Pancreas (tissue), 10 donors: ENCODE measurements around the gene MEF2D. TPM values are rescaled to one million over a fixed set of nuclear protein-coding genes. Genes with fewer than 3 reads are reported as not detected.

Experiments used
- ATAC-seq, 4 donors: fragments of 200-7000 bp; cut with Tn5 transposase; one replicate each; pipeline versions ENCODE4 v1.8.0 to v1.9.1; 2020; ENCODE audit warnings: mild to moderate bottlenecking in 4 of 4, moderate library complexity in 4 of 4
- DNase-seq, 6 donors: peaks; one replicate each; pipeline ENCODE4 v3.0.0-alpha.2; 2020
- FAIRE-seq: peaks from 2 replicates; lab custom pipeline; 2012; peaks lifted over from hg19 to GRCh38; lab: Jason Lieb, UNC
- H3K27ac ChIP-seq, 4 donors: fragments of 200-600 bp; sonication (generic); 1 replicate in 3 of 4; 2 replicates in 1 of 4; pipeline versions ENCODE4 v1.5.0 to v1.8.0; 2020
- H3K27me3 ChIP-seq, 4 donors: fragments of 200-600 bp; one replicate each; pipeline ENCODE4 v1.8.0; 2021
- H3K36me3 ChIP-seq, 3 donors: fragments of 200-600 bp; sonication (generic) in 1 of 3; one replicate each; pipeline versions ENCODE4 v1.5.0 to v1.8.0; 2020 to 2021
- H3K4me1 ChIP-seq, 3 donors: fragments of 200-600 bp; one replicate each; pipeline ENCODE4 v1.8.0; 2021
- H3K4me3 ChIP-seq, 4 donors: fragments of 200-600 bp; sonication (generic) in 2 of 4; one replicate each; pipeline versions ENCODE4 v1.5.0 to v1.8.0; 2020 to 2021
- H3K9me3 ChIP-seq, 4 donors: fragments of 200-600 bp; one replicate each; pipeline ENCODE4 v1.8.0; 2021
- CTCF ChIP-seq, 4 donors: fragments of 200-600 bp; sonication (generic) in 3 of 4; IDR thresholded peaks; one replicate each; pipeline versions ENCODE4 v1.5.0 to v1.8.0; 2021; ENCODE audit warnings: antibody characterized with exemption in 4 of 4
- WGBS, 2 donors: extraction: QIAGEN DNeasy Blood & Tissue Kit; methylation state at CpG; one replicate each; pipeline ENCODE4 v1.1.7; 2013; 5-methylcytosine and 5-hydroxymethylcytosine counted together
- intact Hi-C, 3 donors: fragments of 100-400 bp; cut with DNase I; formaldehyde crosslinking; loops; one replicate each; pipeline versions ENCODE4 v1.11.1 to v1.14.2; 2022
- polyA plus RNA-seq, 2 donors: library from polyadenylated mRNA; stranded (reverse); fragments of 200-250 nt; gene quantifications; one replicate each; pipeline ENCODE4 v1.2.3, GENCODE V29; 2013
- total RNA-seq, 6 donors: library from RNA; stranded (reverse); fragmentation: NEBNext Ultra II Directional in 4 of 6; extraction: Animal tissue kit (Norgen Biotek cat#: 25700) in 4 of 6; gene quantifications; one replicate each; pipeline versions ENCODE4 v1.2.1 to v1.2.4, GENCODE V29; 2021 to 2023
- donor health status: healthy with polysubstance abuse.
- donor health status: DM: no; HTN: no; CAD: no; lungs with moderate emphysema.
- donor health status: DM: no; HTN: no; CAD: no.
- donor health status: control.
- donor health status: control.
- donor health status: Bipolar disorder and iron deficiency.
- donor health status: DM: yes; HTN: yes; CAD: no.
- donor health status: DM: no; HTN: no; CAD: no.
- donor health status: DM: no; HTN: no; CAD: no.
- donor health status: DM: yes; HTN: yes; CAD: no.

The MEF2D gene
- total and polyA plus RNA-seq, 8 donors, result 15.7 to 31.8 (median 23.6) TPM

GRCh38 chr1:156463874-156464273 is 36.7 kb downstream of the MEF2D start:
- no peak overlapping the region for H3K27ac ChIP-seq
- no peak for TF ChIP-seq CTCF (IDR thresholded peaks at IDR 0.05)
- intact Hi-C loops, result loop anchor here in 2 of 3 donors (5.0 kb wide), 1 partner anchor 33 kb away; no protein-coding TSS in a partner anchor
- FAIRE-seq, result no peak
- H3K27me3 ChIP-seq, result no peaks in the 10 kb centered on the region
- ATAC-seq, result peak in 1 of 4 donors; percentile 12
- H3K4me1 ChIP-seq, result no peaks in the 10 kb centered on the region
- no peak overlapping the region for H3K4me3 ChIP-seq
- no peaks in the 10 kb centered on the region for H3K9me3 ChIP-seq
- no peak for DNase-seq
- WGBS, 2 donors, result 90 to 93% methylated on average over 4 of the region's 4 CpGs
- peaks cover 3 to 33% (median 12%) of the 10 kb centered on the region in 3 donors for H3K36me3 ChIP-seq

- H3K4me3 ChIP-seq, result no peak overlapping the region
- ATAC-seq, result no peak
- 89 to 91% methylated on average over 20 of the region's 20 CpGs for WGBS, 2 donors
- no peak for TF ChIP-seq CTCF (IDR thresholded peaks at IDR 0.05)
- peaks cover 3 to 26% (median 8%) of the 10 kb centered on the region in 3 donors for H3K36me3 ChIP-seq
- no peaks in the 10 kb centered on the region for H3K4me1 ChIP-seq
- no peak overlapping the region for H3K27ac ChIP-seq
- no peak for FAIRE-seq
- H3K9me3 ChIP-seq, result no peaks in the 10 kb centered on the region
- H3K27me3 ChIP-seq, result no peaks in the 10 kb centered on the region
- intact Hi-C loops, result loop anchor here in 2 of 3 donors (5.0 kb wide), 1 partner anchor 34 kb away; no protein-coding TSS in a partner anchor
- DNase-seq, result no peak
Observed at GRCh38 chr1:156462954-156463795, 37.4 kb downstream of the MEF2D start.

GRCh38 chr1:156461781-156462647 is 38.6 kb downstream of the MEF2D start:
- ATAC-seq (no peak), DNase-seq (peak in 1 of 6 donors; percentile 14), FAIRE-seq (no peak)
- no peak overlapping the region for H3K27ac ChIP-seq
- no peak for TF ChIP-seq CTCF (IDR thresholded peaks at IDR 0.05)
- no peaks in the 10 kb centered on the region for H3K9me3 ChIP-seq
- intact Hi-C loops, result loop anchor here in 2 of 3 donors (5.0 kb wide), 1 partner anchor 35 kb away; no protein-coding TSS in a partner anchor
- 91 to 95% methylated on average over 16 to 17 of the region's 17 CpGs for WGBS, 2 donors
- H3K36me3 ChIP-seq, result peaks cover 0 to 15% (median 0%) of the 10 kb centered on the region in 3 donors
- peaks cover 0 to 5% (median 3%) of the 10 kb centered on the region in 3 donors for H3K4me1 ChIP-seq
- no peaks in the 10 kb centered on the region for H3K27me3 ChIP-seq
- H3K4me3 ChIP-seq, result no peak overlapping the region

GRCh38 chr1:156461109-156461508 is 39.5 kb downstream of the MEF2D start:
- Histone ChIP-seq H3K27ac (no peak overlapping the region), H3K4me3 (no peak overlapping the region), H3K27me3 (no peaks in the 10 kb centered on the region), H3K4me1 (peaks cover 0 to 5% (median 3%) of the 10 kb centered on the region in 3 donors), H3K36me3 (peaks cover 0 to 6% (median 0%) of the 10 kb centered on the region in 3 donors), H3K9me3 (no peaks in the 10 kb centered on the region)
- no peak for FAIRE-seq
- TF ChIP-seq CTCF (IDR thresholded peaks at IDR 0.05), result no peak
- ATAC-seq, result no peak
- intact Hi-C loops, result loop anchor here in 2 of 3 donors (5.0 kb wide), 1 partner anchor 36 kb away; no protein-coding TSS in a partner anchor
- WGBS, 2 donors, result 56 to 68% methylated on average over 4 of the region's 4 CpGs
- no peak for DNase-seq
